ENCODE results near the gene ZNF654.

- TF ChIP-seq CTCF (IDR thresholded peaks at IDR 0.05) (no peak), POLR2A (IDR thresholded peaks at IDR 0.05) (no peak), POLR2AphosphoS5 (IDR thresholded peaks at IDR 0.05; ENCODE audit: insufficient read depth in 1 of 2, low read depth in 1 of 2) (no peak)
Measured at GRCh38 chr3:88038566-88038965, 20.5 kb upstream of the ZNF654 start.
